K562 (cell line): ENCODE data around the gene LDLRAD3.

ENCODE experiments used
- CBX3 ChIP-seq, 2 experiments: IDR thresholded peaks; 1 replicate in 1 of 2; 2 replicates in 1 of 2; pipeline ENCODE4 v1.6.1; 2012; ENCODE audit warnings: inconsistent platforms in 2 of 2, low read length in 2 of 2, borderline replicate concordance in 1 of 2, control low read depth in 1 of 2
- EZH2 ChIP-seq: IDR thresholded peaks from 2 replicates; pipeline ENCODE4 v1.6.1; 2012; ENCODE audit warnings: low read depth, mild to moderate bottlenecking, inconsistent platforms, low read length, borderline replicate concordance
- RNF2 ChIP-seq: sonication (generic); IDR thresholded peaks from 2 replicates; pipeline ENCODE4 v1.6.1; 2016
- SIN3A ChIP-seq, 2 experiments: fragments of 150-350 bp in 1 of 2; IDR thresholded peaks; 2 replicates each; pipeline ENCODE4 v1.6.1; 2011 to 2016; ENCODE audit warnings: borderline replicate concordance in 2 of 2, low read depth in 2 of 2, low read length in 2 of 2, mild to moderate bottlenecking in 2 of 2, moderate library complexity in 2 of 2; ENCODE audit not compliant: control insufficient read depth in 1 of 2
- TAF7 ChIP-seq: fragments of 450-650 bp; IDR thresholded peaks from 2 replicates; pipeline ENCODE4 v1.6.1; 2016; ENCODE audit warnings: missing genetic modification characterization, missing compliant biosample characterization
- ZNF263 ChIP-seq: sonication (generic); formaldehyde crosslinking; IDR thresholded peaks from 2 replicates; pipeline ENCODE4 v1.8.0; 2022; ENCODE audit warnings: mild to moderate bottlenecking, missing genetic modification reagents, borderline replicate concordance
- ZZZ3 ChIP-seq: fragments of 450-650 bp; IDR thresholded peaks from 2 replicates; pipeline ENCODE4 v1.6.1; 2016; ENCODE audit warnings: antibody characterized with exemption, mild to moderate bottlenecking, moderate library complexity

- TF ChIP-seq ZZZ3: no peak
- TF ChIP-seq RNF2: no peak
- no peak for TF ChIP-seq CBX3 (IDR thresholded peaks at IDR 0.05; ENCODE audit: borderline replicate concordance in 1 of 2, low read length in 2 of 2)
- no peak for TF ChIP-seq SIN3A (IDR thresholded peaks at IDR 0.05; ENCODE audit: borderline replicate concordance in 2 of 2, control insufficient read depth in 1 of 2, low read depth in 2 of 2, low read length in 2 of 2)
- TF ChIP-seq TAF7 (tag): no peak
- TF ChIP-seq ZNF263 (CRISPR knock-in tag): no peak
- no peak for TF ChIP-seq EZH2
Measured at GRCh38 chr11:35938231-35938630, 5.6 kb upstream of the LDLRAD3 start.
